HG02571 (cell line): Measurements from ENCODE around the gene TRABD.

Experiments used
- ATAC-seq: cut with Tn5 transposase; IDR thresholded peaks from one replicate; pipeline ENCODE4 v1.9.1; 2021; ENCODE audit warnings: mild to moderate bottlenecking, moderate library complexity; ENCODE audit not compliant: unreplicated experiment

Gene TRABD

DNA sequence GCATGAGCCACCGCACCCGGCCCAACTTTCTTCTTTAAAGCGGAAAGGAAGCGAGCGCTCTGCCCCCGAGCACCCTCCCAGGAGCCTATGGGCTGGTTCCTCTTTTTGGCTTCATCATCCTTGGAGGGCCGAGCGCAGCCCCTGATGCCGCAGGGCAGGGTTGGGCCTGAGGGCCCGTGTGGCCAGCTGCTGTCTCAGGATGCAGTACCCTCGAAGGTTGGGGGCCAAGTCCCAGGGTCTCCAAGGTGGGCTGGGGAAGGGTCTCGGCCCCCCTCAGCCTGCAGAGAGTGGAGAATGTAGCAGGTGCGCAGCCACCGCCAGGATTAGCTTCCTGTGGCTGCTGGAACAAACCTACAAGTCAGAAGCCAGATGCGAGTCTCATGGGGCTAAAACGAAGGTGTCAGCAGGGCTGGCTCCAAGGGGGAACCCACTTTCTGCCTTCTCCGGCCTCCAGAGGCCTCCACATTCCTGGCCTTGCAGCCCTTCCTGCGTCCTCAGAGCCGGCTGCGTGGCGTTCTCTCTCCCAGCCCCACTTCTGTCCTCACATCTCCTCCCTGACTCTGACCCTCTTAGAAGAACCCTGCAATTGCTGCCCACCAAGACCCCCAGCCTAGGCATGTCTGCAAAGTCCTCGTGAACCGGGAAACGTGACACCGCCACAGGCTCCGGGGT, 12.3 kb upstream of the TRABD start:
- ATAC-seq, result no peak

DNA sequence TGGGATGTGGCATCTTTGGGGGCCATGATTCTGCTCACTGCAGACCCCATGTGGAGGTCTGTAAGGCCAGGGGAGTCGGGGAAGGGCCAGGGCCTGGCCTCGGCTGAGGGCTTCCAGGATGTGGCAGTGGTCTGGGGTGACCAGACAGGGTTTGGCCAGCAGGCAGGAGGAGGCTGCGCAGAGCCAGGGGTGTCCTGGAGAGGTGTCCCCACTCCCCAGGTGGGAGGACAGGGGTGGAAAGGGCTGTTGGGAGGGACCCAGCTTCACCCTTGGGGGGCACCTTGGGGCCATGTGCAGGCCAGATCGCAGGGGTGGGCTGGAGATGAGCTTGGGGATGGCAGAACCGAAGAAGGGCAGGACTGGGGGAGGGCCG, 11.7 kb upstream of the TRABD start:
- no peak for ATAC-seq

DNA sequence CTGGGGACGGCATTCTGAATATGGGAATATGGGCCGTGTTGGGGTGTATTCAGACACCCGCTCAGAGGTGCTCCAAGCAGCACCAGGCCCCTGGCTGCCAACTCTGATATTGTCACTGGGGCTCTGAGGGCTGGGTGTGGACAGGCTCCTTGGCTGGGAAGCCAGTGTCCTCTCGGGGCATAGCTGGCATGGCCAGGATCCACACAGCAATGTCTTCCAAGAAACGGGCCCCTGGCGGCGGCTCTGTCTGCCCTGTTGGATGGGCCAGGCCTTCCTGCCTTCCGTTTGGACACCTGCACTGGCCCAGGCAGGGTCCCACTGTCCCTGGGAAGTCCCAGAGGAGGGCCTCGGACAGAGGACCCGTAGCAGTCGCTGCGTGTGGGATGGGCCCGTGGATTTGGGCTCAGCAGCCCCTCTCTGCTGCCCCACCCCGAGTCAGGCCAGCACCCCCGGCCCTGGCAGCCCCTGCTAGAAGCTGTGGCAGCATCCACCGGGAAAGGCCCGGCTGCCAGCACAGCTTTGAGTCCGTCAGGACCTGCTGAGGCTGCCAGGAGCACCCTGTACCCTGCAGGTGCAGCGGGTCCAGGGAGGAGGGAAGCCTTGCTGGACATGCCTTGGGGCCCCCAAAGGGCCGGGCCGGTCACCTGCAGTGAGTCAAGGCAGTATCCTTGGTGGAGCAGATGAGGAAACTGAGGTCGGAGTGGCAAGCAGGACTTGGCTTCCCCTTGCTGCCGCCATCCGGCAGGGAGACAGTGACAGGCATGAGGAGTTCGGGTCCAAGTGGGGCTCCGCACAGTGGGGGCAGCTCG, 11.1 kb upstream of the TRABD start:
- ATAC-seq, result no peak

- no peak for ATAC-seq
These were observed 10.6 kb upstream of the TRABD start for GRCh38 chr22:50175191-50175461.

DNA sequence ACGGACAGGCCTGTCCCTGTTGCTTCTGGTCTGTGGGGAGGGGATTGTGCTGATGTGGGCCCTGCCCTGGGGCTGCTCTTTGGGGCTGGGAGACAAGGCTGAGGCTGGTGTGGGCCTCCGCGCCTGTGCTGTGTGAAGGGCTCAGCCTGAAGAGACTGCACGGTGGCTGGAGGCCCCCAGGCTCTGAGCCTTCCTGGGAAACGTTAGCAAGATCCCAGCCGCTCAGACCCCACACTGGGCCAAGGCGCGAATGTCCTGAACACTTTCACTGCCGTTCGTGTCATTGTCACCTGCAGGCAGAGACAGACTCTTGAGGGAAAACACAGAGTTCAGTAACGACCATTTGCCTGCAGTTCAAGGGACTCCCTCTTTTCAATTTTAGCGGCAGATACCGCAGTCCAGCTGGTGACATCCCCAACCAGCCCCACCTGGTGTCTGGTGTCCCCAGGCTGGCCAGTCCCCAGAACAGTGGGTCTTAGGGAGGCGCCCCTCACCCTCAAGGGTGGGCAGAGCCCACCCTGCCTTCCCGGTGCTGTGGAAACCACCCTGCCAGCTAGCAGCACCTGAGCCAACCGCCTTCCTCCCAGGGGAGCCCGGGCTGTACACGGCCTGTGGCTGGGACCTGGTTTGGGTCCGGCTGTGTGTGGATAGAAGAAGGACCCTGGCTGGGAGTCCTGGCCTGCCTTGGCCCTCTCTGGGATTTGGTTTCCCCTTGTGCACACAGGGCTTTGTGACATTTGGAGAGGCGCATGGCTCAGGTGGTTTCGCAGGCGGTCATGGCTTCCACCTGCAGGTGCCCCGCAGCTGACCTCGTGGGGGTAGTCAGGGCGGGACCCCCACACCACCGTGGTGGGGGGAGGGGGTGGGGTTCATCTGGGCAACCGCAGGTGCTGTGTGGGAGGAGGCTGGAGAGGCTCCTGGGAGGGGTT, 9.5 kb upstream of the TRABD start:
- ATAC-seq, result no peak

DNA sequence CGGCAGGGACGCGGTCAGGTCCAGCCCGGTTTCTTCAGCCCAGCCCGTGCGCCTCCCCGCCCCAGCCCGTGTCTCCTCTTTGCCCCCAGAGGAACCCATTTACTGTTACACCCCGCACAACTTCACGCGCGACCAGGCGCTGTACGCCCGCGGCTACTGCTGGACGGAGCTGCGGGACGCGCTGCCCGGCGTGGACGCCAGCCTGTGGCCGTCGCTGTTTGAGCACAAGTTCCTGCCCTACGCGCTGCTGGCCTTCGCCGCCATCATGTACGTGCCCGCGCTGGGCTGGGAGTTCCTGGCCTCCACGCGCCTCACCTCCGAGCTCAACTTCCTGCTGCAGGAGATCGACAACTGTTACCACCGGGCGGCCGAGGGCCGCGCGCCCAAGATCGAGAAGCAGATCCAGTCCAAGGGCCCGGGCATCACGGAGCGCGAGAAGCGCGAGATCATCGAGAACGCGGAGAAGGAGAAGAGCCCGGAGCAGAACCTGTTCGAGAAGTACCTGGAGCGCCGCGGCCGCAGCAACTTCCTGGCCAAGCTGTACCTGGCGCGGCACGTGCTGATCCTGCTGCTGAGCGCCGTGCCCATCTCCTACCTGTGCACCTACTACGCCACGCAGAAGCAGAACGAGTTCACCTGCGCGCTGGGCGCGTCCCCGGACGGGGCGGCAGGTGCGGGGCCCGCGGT, 8.7 kb upstream of the TRABD start:
- ATAC-seq, result no peak

DNA sequence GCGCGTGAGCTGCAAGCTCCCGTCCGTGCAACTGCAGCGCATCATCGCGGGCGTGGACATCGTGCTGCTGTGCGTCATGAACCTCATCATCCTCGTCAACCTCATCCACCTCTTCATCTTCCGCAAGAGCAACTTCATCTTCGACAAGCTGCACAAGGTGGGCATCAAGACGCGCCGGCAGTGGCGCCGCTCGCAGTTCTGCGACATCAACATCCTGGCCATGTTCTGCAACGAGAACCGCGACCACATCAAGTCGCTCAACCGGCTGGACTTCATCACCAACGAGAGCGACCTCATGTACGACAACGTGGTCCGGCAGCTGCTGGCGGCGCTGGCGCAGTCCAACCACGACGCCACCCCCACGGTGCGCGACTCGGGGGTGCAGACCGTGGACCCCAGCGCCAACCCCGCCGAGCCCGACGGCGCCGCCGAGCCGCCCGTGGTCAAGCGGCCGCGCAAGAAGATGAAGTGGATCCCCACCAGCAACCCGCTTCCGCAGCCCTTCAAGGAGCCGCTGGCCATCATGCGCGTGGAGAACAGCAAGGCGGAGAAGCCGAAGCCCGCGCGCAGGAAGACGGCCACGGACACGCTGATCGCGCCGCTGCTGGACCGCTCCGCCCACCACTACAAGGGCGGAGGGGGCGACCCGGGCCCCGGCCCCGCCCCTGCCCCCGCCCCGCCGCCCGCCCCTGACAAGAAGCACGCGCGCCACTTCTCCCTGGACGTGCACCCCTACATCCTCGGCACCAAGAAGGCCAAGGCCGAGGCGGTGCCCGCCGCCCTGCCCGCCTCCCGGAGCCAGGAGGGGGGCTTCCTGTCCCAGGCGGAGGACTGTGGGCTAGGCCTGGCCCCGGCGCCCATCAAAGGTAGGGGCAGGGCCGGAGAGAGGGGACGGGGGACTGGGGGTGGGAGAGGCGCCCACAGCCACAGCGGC, 7.9 kb upstream of the TRABD start:
- no peak for ATAC-seq

DNA sequence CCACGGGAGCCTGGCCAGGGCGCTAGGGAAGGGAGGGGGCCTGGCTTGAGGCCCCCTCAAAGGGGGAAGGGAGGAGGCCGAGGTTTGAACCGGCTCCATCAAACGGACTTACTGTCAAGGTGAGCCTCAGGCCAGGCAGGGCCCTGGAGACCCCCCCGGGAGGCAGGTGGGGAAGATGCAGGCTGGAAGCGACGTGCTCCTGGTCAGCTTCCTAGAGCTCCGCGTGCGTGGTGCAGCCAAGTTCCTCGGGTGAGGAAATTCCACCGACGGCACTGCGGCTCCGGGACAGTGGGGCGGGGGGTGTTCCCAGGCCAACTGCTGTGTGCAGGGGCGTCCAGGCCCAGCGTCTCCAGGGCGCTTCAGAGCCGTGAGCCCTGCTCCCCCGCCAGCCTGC, 7.2 kb upstream of the TRABD start:
- no peak for ATAC-seq

DNA sequence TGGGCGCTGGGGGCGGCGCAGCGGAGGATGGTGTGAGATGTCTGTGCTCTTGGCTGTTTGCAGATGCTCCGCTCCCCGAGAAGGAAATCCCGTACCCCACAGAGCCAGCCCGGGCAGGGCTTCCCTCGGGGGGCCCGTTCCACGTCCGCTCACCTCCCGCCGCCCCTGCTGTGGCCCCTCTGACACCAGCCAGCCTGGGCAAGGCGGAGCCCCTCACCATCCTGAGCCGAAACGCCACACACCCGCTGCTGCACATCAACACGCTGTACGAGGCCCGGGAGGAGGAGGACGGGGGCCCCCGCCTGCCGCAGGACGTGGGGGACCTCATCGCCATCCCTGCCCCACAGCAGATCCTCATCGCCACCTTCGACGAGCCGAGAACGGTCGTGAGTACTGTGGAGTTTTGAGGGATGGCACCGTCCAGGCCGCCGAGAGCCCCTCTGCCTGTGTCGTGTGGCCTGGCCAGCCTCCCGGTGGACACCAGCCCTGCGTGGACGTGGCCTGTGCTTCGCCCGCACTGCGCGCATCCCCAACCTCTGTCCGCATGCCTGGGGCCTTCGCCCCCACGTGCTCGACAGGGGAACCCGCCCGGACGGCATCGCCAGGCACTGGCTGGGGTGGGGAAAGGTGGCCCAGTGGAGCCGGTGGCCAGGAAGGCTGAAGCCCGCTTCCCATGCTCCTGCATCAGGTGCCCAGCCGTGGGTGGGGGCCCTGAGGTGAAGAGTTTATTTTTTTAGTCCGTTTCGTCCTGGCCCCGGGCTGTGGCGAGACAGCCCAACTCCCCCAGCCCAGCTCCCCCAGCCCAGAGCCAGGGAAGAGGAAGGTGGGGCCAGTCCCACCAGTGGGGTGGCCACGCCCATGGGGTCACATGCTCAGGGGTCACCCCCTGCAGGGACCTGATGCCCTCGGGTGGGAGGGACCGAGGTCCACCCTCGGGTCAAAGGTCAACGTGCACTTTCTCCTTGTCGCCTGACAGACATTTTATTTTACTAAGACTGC, 6.5 kb upstream of the TRABD start:
- ATAC-seq, result no peak

DNA sequence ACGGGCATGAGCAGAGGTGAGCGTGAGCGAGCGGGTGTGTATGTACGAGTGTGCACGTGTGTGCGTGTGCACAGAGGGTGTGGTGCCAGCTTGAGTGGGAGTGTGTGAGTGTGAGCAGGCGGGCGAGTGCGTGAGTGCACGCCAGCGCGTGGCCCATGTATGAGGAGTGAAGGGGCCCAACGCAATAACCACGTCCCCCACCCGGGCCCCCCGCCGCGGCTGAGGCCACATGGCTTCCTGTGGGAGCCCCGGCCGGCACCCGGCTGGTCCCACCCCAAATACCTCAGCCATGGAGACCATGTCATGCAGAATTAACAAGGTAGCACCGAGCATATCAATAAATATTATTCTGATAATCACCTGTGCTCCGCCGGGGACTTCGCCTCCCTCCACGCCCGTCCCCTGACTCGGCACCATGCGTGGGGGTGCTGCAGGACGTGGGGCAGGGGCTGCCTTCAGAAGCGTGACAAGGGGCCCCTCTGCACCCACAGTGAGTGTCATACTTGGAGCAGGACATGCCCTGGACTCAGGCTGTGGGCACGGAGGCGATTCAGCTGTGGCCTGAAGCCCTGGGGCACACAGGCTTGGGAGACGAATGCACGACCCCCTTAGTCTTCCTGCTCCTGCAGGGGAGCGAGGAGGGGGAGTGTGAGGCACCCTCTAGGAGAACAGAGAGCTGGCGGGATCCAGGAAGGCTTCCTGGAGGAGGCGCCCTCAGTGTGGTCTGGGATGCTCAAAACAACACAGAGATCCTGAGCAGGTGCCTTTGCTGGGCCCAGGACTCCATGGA, 5.6 kb upstream of the TRABD start:
- ATAC-seq, result no peak

DNA sequence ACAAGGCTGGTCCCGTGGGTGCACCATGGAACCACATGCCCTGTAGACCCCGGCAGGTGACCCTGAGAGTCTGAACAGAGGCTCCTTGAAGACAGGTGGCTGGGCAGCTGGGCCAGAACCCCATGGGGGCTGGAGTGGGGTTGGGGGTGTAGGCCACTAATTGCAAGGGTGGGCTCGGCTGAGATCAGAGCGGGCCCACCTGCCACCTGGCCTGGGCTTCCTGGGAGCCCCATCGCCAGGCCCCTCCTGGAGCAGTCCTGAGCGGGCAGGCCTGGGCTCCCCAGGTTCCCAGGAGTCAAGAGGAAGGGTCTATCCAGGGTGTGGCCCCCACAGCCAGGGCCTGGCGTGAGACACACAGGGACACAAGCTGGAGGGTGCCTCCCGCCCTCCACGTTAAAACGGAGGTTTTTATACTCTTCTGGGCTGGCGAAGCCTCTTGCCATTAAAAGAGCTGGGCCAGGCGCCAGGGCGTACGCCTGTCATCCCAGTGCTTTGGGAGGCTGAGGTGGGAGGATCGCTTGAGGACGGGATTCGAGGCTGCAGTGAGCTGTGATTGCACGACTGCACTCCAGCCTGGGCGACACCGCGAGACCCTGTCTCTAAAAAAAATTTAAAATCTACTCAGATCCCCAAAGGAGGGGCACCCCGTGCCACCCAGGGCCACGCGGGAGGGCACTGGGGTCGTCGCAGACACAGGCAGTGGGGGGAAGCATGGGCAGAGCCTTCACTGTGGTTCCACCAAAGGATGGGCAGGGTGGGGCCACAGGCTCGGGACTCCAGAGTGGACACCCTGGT, 4.8 kb upstream of the TRABD start:
- ATAC-seq, result no peak

- no peak for ATAC-seq
These were observed 3.3 kb upstream of the TRABD start for GRCh38 chr22:50182176-50183081.

DNA sequence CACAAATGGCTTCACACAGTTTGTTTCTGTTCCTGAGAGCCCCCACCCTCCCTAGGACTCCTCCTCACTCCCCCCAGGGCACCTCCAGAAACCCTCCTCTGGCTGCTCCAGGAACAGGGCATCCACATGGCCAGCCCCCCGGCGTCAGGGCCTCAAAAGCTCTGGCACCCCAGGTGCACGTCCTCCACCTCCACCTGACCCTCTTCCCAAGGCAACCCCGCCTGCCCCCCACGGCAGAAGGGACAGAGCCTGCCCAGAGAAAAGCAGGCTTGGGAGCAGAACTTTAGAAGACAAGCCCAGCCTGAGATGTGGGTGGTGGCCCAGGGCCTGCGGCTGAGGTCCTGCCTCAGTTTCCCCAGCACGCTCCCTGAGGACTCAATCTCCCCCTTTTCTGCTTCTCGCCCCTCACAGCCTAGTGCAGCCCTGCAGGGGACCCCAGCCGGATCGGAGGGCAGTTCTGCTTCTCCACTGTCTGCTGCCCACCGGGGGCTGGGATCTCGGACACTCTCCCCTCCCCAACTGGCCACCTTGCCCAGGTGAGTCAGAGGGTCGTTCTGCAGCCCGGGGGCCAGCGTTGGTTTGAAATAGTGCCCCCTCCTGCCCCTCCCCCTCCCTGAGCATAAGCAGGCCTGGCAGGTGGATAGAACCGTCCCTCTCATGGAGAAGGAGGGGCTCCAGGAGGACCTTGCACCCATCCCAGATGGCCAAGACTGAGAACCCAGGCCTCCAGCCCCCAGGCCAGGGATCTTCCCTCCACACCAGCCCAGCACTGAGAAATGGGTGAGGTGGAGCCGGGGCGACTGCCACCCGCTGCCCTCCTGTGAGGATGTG, 2.4 kb upstream of the TRABD start:
- ATAC-seq, result no peak

DNA sequence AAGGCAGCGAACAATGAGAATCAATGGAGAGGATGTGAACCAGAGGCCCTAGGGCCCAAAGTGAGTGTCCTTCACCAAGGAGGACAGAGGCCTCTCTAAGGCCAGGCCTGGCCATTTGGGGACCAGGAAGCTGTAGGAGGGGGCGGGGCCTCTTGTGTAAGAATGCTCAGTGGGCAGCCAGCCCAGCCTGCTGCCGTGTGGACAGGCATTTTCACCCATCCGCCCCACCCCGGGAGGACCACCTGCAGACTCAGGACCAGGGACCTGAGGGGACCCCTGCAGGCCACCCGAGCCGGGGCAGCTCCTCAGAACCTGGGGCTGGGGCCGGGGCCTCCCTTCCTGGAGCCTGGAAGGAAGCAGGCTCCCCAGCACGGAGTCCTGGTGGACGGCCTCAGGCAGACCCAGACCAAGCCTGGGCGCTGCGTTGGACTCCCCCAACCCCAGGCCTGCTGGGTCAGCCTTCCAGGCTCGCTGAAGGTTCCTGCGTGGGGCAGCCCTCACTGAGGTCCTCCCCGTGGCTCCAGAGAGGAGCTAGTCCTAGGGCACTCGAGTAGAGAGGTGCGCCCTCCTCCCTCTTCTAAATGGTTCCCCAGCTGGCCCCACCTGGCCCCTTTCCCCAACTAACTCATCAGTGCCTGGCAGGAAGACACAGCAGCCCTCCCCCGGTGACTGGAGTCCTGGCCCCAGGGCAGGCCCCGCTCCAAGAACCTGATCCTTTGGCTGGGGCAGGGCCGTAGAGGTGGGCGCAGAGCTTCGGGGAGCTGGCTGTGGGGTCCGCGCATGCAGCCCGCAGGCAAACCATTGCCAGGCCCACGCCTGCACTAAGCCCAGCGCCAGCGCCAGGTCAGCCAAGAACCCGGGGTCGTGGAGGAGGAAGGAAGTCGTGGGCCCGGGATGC, 1.5 kb upstream of the TRABD start:
- no peak for ATAC-seq
